GM12878 (cell line): ENCODE results near the gene TRANK1. TPM values are rescaled to one million over a fixed set of nuclear protein-coding genes. Genes with fewer than 3 reads are reported as not detected.
A peak's percentile ranks its signal among the peaks of the same experiment; 100 is the strongest.

Experiments used
- ATAC-seq: fragments of 200-7000 bp; cut with Tn5 transposase; 3 replicates; pipeline ENCODE4 v1.9.1; 2020; ENCODE audit warnings: mild to moderate bottlenecking, moderate library complexity
- BruUV-seq: library from RNA; stranded (reverse); fragments of 400-500 nt; replicated peaks from 2 replicates; lab custom pipeline; 2021; lab: Mats Ljungman, UMichigan
- CTCF ChIA-PET: fragments of 300-600 bp; sonication (Branson Sonifier 250); formaldehyde crosslinking; extraction: SDS; loops from one replicate; lab custom pipeline; 2021; ENCODE audit warnings: inconsistent platforms; lab: Yijun Ruan, JAX
- POLR2A ChIA-PET: fragments of 350-600 bp; formaldehyde crosslinking; extraction: SDS; loops from one replicate; lab custom pipeline; 2021; ENCODE audit warnings: inconsistent platforms; lab: Charles Lee
- RAD21 ChIA-PET: fragments of 300-600 bp; sonication (Branson Sonifier 250); formaldehyde crosslinking; loops from one replicate; lab custom pipeline; 2023; ENCODE audit warnings: antibody characterized with exemption; ENCODE audit not compliant: unreplicated experiment; lab: Charles Lee
- SMC1A ChIA-PET: fragments of 300-600 bp; sonication (Branson Sonifier 250); formaldehyde crosslinking; loops from one replicate; lab custom pipeline; 2023; ENCODE audit not compliant: unreplicated experiment, uncharacterized antibody; lab: Charles Lee
- DNase-seq: peaks from one replicate; pipeline ENCODE4 v3.0.0-alpha.2; 2011; ENCODE audit warnings: low read depth, low spot score
- FAIRE-seq: peaks from 3 replicates; lab custom pipeline; 2011; peaks lifted over from hg19 to GRCh38; lab: Jason Lieb, UNC
- H2AFZ ChIP-seq: 2 replicates; pipeline ENCODE4 v1.6.0; 2011; ENCODE audit warnings: low read depth, low read length, control low read depth; ENCODE audit not compliant: control insufficient read depth
- H3K27ac ChIP-seq: 2 replicates; pipeline ENCODE4 v1.5.1; 2011; ENCODE audit warnings: control low read depth; ENCODE audit not compliant: control insufficient read depth, insufficient read depth
- H3K27me3 ChIP-seq, 2 experiments: replicated peaks in 1 of 2; 2 replicates each; pipeline versions ENCODE4 v1.6.0 to v1.6.1; 2011; ENCODE audit warnings: low read length in 1 of 2; ENCODE audit not compliant: control insufficient read depth in 2 of 2, insufficient read depth in 2 of 2
- H3K36me3 ChIP-seq, 2 experiments: 2 replicates each; pipeline ENCODE4 v1.5.1; 2011; ENCODE audit warnings: low read length in 1 of 2; ENCODE audit not compliant: control insufficient read depth in 2 of 2, insufficient read depth in 2 of 2
- H3K4me1 ChIP-seq: 2 replicates; pipeline ENCODE4 v1.6.1; 2011; ENCODE audit warnings: mild to moderate bottlenecking, low read length, moderate library complexity, mixed read lengths; ENCODE audit not compliant: control insufficient read depth, insufficient read depth
- H3K4me2 ChIP-seq: 2 replicates; pipeline ENCODE4 v1.6.0; 2011; ENCODE audit warnings: control low read depth; ENCODE audit not compliant: control insufficient read depth, insufficient read depth
- H3K4me3 ChIP-seq: fragments of 200-600 bp; sonication (generic); 2 replicates; pipeline ENCODE4 v1.5.1; 2016
- H3K79me2 ChIP-seq: 2 replicates; pipeline ENCODE4 v1.6.0; 2011; ENCODE audit warnings: low read length; ENCODE audit not compliant: control insufficient read depth, insufficient read depth
- H3K9ac ChIP-seq: 2 replicates; pipeline ENCODE4 v1.8.0; 2011; ENCODE audit warnings: low read length, control low read depth, mixed read lengths; ENCODE audit not compliant: control insufficient read depth, insufficient read depth
- H3K9me3 ChIP-seq: replicated peaks from 3 replicates; pipeline ENCODE4 v1.5.1; 2011; ENCODE audit warnings: mild to moderate bottlenecking, low read length; ENCODE audit not compliant: control insufficient read depth, insufficient read depth
- H4K20me1 ChIP-seq: 2 replicates; pipeline ENCODE4 v1.6.0; 2011; ENCODE audit not compliant: control insufficient read depth, insufficient read depth
- CBFB ChIP-seq: IDR thresholded peaks from 2 replicates; pipeline ENCODE4 v1.6.1; 2016; ENCODE audit warnings: antibody characterized with exemption, low read depth
- CREB1 ChIP-seq: IDR thresholded peaks from 2 replicates; pipeline ENCODE4 v1.6.1; 2012; ENCODE audit warnings: low read depth, mild to moderate bottlenecking, inconsistent platforms
- CREM ChIP-seq: IDR thresholded peaks from 2 replicates; pipeline ENCODE4 v1.6.1; 2014; ENCODE audit warnings: antibody characterized with exemption, low read depth
- HDGF ChIP-seq: fragments of 450-650 bp; IDR thresholded peaks from 2 replicates; pipeline ENCODE4 v1.6.1; 2016; ENCODE audit warnings: antibody characterized with exemption
- RAD51 ChIP-seq: fragments of 450-650 bp; IDR thresholded peaks from 2 replicates; pipeline ENCODE4 v1.6.1; 2016; ENCODE audit warnings: moderate library complexity, mild to moderate bottlenecking, inconsistent platforms
- RCOR1 ChIP-seq: conservative IDR thresholded peaks from 2 replicates; pipeline ENCODE4 v1.6.1; 2012; ENCODE audit warnings: low read depth, low read length, improper control_type of control experiment
- SIX5 ChIP-seq: IDR thresholded peaks from 2 replicates; pipeline ENCODE4 v1.6.1; 2011; ENCODE audit warnings: mild to moderate bottlenecking, low read depth, low read length, moderate library complexity; ENCODE audit not compliant: severe bottlenecking
- SP1 ChIP-seq: IDR thresholded peaks from one replicate; pipeline ENCODE4 v1.6.1; 2011; ENCODE audit warnings: low read depth, low read length
- TCF7 ChIP-seq: IDR thresholded peaks from 2 replicates; pipeline ENCODE4 v1.6.1; 2014; ENCODE audit warnings: antibody characterized with exemption, borderline replicate concordance
- WRNIP1 ChIP-seq: IDR thresholded peaks from 2 replicates; pipeline ENCODE4 v1.6.1; 2011; ENCODE audit warnings: low read depth, low read length, improper control_type of control experiment, borderline replicate concordance
- ZNF592 ChIP-seq: fragments of 450-650 bp; IDR thresholded peaks from 2 replicates; pipeline ENCODE4 v1.6.1; 2017; ENCODE audit warnings: mild to moderate bottlenecking, moderate library complexity
- WGBS: methylation state at CpG from one replicate; pipeline ENCODE4 v1.1.6; 2016; ENCODE audit warnings: low lambda C conversion rate; ENCODE audit not compliant: insufficient replicate concordance, insufficient coverage; ENCODE audit errors: missing lambda C conversion rate; 5-methylcytosine and 5-hydroxymethylcytosine counted together
- in situ Hi-C: fragments of 300-500 bp; cut with MboI; formaldehyde crosslinking; loops from 9 replicates; pipeline ENCODE4 v1.14.3; 2018; ENCODE audit warnings: mixed read lengths
- intact Hi-C: fragments of 100-400 bp; cut with micrococcal nuclease; formaldehyde crosslinking; loops from one replicate; pipeline ENCODE4 v1.14.2; 2022; ENCODE audit not compliant: unreplicated experiment
- polyA plus RNA-seq, 11 experiments: library from polyadenylated mRNA; depleted of rRNA in 4 of 11; unstranded in 6 of 11; stranded (reverse) in 5 of 11; fragments of >200 nt; fragmentation: Nextera tagmentation in 4 of 11; fragmentation: Illumina TruSeq in 1 of 11; extraction: Ambion mirVana in 4 of 11; extraction: Trizol in 1 of 11; gene quantifications; 1 replicate in 1 of 11; 2 replicates in 10 of 11; pipeline versions ENCODE4 v1.2.1 to v1.2.3, GENCODE V29; 2011 to 2016; ENCODE audit warnings: inconsistent platforms in 2 of 11, missing spikeins in 2 of 11, low read depth in 1 of 11
- total RNA-seq, 4 experiments: library from RNA; depleted of rRNA in 3 of 4; stranded (reverse); fragments of >200 nt in 3 of 4; fragmentation: Illumina TruSeq in 1 of 4; extraction: Trizol in 1 of 4; gene quantifications; 2 replicates each; pipeline versions ENCODE4 v1.2.1 to v1.2.3, GENCODE V29; 2013 to 2021
- TF ChIP-seq, protein P1 (sequence below): fragments of 450-650 bp; IDR thresholded peaks from 2 replicates; pipeline ENCODE4 v1.6.1; 2017; ENCODE audit warnings: low read depth, mild to moderate bottlenecking, moderate library complexity

Gene TRANK1
- total and polyA plus RNA-seq, 10 of the 15 experiments (the other 5 are each of a cell fraction or from before 2014, with no cell fraction given): 0.46 to 8.8 (median 1.1) TPM

- in situ Hi-C loops (no loop called here), intact Hi-C loops (loop anchor here (2.0 to 5.0 kb wide), 2 partner anchors 20 to 100 kb away; partner anchors contain the start of genes EPM2AIP1 and MLH1)
- ATAC-seq: no peak
- ChIA-PET RAD21 (interaction anchor here (1.0 to 3.5 kb wide), 9 partner anchors 9 to 99 kb away, joined by 3 to 21 read pairs (median 4); no protein-coding TSS in a partner anchor), SMC1A (interaction anchor here (0.6 to 9.7 kb wide), 15 partner anchors 8 to 132 kb away, joined by 3 to 76 read pairs (median 5); no protein-coding TSS in a partner anchor), CTCF (interaction anchor here (0.9 to 4.7 kb wide), 10 partner anchors 9 to 77 kb away, joined by 3 to 35 read pairs (median 5); no protein-coding TSS in a partner anchor), POLR2A (interaction anchor here (0.8 to 3.4 kb wide), 8 partner anchors 8 to 101 kb away, joined by 3 to 17 read pairs (median 4); partner anchors contain the start of genes EPM2AIP1 and MLH1)
- 62% methylated on average over 12 of the region's 12 CpGs for WGBS
- no TSS peak for BruUV-seq
- H4K20me1 ChIP-seq: no peaks in the 10 kb centered on the region
- DNase-seq: no peak
- no peaks in the 10 kb centered on the region for H3K79me2 ChIP-seq
- H2AFZ ChIP-seq: no peak overlapping the region; the same call in 1 of the 2 replicates
- H3K9ac ChIP-seq: no peak overlapping the region
- no peak for FAIRE-seq
- H3K36me3 ChIP-seq: no peaks in the 10 kb centered on the region
- no peak overlapping the region; the same call in 1 of the 2 replicates for H3K27ac ChIP-seq
- peaks cover 35% of the 10 kb centered on the region for H3K4me1 ChIP-seq
- H3K27me3 ChIP-seq: no peaks in the 10 kb centered on the region
- H3K4me2 ChIP-seq: peak overlapping the region; percentile 62
- no peaks in the 10 kb centered on the region; the same call in 2 of the 3 replicates for H3K9me3 ChIP-seq
- H3K4me3 ChIP-seq: no peak overlapping the region
- no peak for TF ChIP-seq SP1
- no peak for TF ChIP-seq CREM
- TF ChIP-seq SIX5: no peak
- TF ChIP-seq, protein P1, sequence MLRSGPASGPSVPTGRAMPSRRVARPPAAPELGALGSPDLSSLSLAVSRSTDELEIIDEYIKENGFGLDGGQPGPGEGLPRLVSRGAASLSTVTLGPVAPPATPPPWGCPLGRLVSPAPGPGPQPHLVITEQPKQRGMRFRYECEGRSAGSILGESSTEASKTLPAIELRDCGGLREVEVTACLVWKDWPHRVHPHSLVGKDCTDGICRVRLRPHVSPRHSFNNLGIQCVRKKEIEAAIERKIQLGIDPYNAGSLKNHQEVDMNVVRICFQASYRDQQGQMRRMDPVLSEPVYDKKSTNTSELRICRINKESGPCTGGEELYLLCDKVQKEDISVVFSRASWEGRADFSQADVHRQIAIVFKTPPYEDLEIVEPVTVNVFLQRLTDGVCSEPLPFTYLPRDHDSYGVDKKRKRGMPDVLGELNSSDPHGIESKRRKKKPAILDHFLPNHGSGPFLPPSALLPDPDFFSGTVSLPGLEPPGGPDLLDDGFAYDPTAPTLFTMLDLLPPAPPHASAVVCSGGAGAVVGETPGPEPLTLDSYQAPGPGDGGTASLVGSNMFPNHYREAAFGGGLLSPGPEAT: no peak
- no peak for TF ChIP-seq TCF7
- no peak for TF ChIP-seq WRNIP1
- TF ChIP-seq RCOR1: no peak
- no peak for TF ChIP-seq CREB1
- TF ChIP-seq ZNF592: no peak
- no peak for TF ChIP-seq RAD51
- no peak for TF ChIP-seq CBFB
- no peak for TF ChIP-seq HDGF
These were observed 52.3 kb downstream of the TRANK1 start for GRCh38 chr3:36892457-36893136.
